H7 (cell line): ENCODE data around the gene IP6K3. TPM values are rescaled to one million over a fixed set of nuclear protein-coding genes. Genes with fewer than 3 reads are reported as not detected.
A peak's percentile ranks its signal among the peaks of the same experiment; 100 is the strongest.

Experiments used
- DNase-seq: peaks from one replicate; pipeline ENCODE4 v3.0.0; 2012
- H3K27me3 ChIP-seq: 2 replicates; pipeline ENCODE4 v1.6.0; 2011; ENCODE audit warnings: mild to moderate bottlenecking, low read length; ENCODE audit not compliant: control insufficient read depth, insufficient read depth
- H3K36me3 ChIP-seq: replicated peaks from 2 replicates; pipeline ENCODE4 v1.5.1; 2011; ENCODE audit warnings: low read length; ENCODE audit not compliant: control insufficient read depth, insufficient read depth
- H3K4me3 ChIP-seq: 2 replicates; pipeline ENCODE4 v1.5.1; 2011; ENCODE audit warnings: low read depth, mild to moderate bottlenecking, control low read depth, low read length, moderate library complexity; ENCODE audit not compliant: insufficient read depth
- total RNA-seq: library from RNA; depleted of rRNA; stranded (reverse); fragments of >200 nt; shearing (Covaris generic); gene quantifications from 2 replicates; pipeline ENCODE4 v1.2.3, GENCODE V29; 2014

IP6K3 gene
- total RNA-seq, 1 experiment from 2014 or later, result 0.07 TPM

DNA sequence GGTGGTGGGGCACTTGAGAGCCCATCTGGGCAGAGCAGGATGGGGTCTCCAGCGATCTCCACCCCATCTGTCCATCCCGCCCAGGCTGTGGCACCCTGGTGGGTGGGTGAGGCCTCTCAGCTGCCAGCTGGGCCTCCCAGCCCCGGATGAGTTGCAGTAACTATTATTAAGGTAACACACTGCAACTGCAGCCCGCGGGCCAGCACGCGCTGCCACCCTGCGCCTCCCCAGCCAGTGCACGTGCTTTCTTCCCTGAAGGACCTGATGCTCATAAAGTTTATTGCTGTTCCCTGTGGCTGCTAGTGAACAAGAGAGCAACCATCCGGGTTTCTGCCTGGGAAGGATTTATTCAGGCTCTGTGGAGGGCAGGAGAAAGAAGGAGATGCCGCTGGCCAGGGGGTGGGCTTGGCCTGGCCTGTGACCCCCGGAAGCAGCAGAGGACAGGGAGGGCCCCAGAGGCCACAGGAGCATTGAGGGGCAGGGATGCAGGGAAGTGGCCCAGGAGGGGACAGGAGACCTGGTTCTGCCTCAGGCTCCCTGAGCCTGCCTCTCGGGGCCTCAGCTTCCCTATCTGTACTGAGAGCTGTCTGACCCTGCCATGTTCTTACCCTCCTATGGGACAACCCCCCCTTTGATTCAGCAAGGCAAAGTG, 1.7 kb downstream of the IP6K3 start:
- Histone ChIP-seq H3K36me3 (no peaks in the 10 kb centered on the region), H3K4me3 (no peak overlapping the region), H3K27me3 (no peaks in the 10 kb centered on the region; the same call in 1 of the 2 replicates)
- DNase-seq, result peak; percentile 74

DNA sequence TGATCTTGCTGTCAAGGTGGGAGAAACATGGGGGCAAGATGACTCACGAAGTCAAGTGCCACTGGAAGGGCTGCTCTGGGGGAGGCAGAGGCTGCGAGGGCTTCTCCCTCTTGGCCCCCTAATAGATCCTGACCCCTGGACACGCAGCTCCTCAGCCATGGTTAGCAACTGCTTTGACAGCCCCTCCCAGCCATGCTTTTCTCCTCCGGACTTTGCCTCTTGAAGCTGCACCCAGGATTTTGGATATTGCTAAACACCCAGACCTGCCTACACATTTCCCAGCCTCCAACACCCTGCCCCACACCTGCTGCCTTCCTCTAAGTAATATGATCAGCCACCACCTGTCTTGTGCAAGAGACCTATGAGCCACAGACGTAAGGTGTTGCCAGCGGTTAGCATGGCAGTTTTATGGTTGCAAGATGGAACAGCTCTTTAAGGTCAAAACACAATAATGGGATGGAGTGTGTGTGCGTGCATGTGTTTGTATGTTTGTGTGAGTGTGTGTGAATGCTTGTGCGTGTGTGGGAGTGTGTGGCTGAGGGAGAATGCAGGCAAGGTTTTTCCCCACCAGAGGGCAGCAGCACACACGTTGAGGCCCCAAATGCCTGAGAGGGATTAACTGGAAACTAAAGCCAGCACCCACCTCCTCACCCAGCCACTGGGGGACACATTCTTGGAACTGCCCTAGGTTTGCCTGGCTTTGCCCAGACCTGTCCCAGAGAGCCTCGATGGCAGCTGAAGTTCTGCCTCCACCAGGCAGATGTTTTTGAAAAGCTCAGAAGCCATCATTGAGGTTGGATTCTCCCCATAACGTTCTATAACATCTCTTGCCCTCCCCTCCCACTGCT, 2.5 kb downstream of the IP6K3 start:
- no peaks in the 10 kb centered on the region for H3K36me3 ChIP-seq
- H3K4me3 ChIP-seq, result no peak overlapping the region
- peak; percentile 94 for DNase-seq
- no peaks in the 10 kb centered on the region; the same call in 1 of the 2 replicates for H3K27me3 ChIP-seq

DNA sequence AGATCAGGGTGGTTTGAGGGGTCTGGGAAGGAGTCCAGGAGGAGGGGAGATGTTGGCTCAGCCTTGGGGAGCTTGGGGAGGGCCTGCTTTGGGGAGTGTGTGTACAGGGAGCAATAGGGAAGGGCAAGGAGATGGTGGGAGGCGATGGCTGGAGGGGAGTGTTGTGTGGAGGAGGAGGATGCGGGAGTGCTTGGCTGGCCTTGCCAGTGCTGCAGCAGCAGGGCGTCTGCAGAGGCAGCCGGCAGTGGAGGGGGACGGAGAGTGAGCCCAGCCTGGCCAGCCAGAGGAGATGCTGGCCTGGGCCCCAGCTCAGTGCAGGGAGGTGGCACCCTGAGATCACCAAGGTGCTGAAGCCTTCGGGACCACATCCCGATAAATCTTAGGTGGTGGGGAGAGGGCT, 3.9 kb downstream of the IP6K3 start:
- DNase-seq, result peak; percentile 75
- no peak overlapping the region for H3K4me3 ChIP-seq
- no peaks in the 10 kb centered on the region for H3K36me3 ChIP-seq
- H3K27me3 ChIP-seq, result no peaks in the 10 kb centered on the region; the same call in 1 of the 2 replicates

DNA sequence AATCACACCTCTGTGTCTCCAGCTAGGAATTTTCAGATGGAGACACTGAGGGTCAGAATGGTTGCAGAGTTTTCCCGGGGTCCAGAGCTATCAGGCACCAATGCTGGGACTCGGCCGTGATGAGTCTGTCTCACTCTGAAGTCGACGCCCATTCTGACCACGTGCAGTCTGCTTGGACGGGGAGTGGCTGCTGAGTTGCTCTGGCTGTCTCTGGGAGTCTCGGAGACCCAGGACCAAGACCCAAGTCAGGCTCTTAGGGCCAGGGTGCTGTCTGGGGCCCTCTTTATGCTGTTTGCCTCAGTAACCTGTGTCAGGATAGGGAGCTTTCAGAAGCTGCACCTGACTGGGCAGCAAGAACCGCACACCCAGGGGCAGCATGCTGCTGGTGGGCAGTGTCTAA, 4.6 kb downstream of the IP6K3 start:
- no peaks in the 10 kb centered on the region for H3K36me3 ChIP-seq
- no peak overlapping the region for H3K4me3 ChIP-seq
- no peaks in the 10 kb centered on the region; the same call in 1 of the 2 replicates for H3K27me3 ChIP-seq
- no peak for DNase-seq

DNA sequence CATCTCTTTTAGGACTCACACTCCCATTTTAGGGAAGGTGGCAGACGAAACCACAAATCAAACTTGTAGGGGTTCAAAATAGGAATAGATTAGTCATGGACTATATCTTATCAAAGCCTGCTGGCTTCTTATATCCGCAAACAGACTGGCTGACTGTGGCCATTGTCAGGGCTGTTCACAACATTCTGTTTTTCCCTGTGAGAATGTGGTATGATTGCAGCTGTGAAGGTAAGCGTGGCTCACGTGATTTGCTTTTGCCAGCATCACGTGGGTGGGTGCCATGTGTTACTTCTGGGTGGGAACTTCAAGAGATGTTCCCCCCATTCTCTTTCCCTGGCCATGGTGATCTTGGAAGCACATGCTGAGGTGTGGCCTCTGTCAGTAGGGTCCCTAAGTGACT, 5.9 kb downstream of the IP6K3 start:
- no peak for DNase-seq
- Histone ChIP-seq H3K36me3 (no peaks in the 10 kb centered on the region), H3K4me3 (no peak overlapping the region), H3K27me3 (no peaks in the 10 kb centered on the region)

DNA sequence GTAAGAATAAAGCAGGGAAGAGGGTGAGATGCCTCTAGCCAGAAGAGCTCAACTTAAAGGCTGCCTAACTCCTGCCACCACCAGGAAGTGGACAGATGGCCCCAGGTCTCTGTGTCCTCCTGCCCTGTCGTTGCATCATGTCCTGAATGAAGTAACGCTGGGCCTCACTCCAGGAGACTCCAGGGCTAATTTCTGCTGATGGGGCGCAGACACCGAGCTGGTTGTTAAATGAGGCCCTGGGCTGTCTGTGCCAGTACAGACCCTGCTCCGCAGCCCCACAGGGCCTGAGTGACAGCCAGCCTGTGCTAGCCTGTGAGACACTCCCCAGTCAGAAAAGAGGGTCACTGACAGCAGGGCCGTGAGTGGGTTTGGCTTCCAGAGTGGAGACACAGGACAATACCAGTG, 6.5 kb downstream of the IP6K3 start:
- DNase-seq, result no peak
- Histone ChIP-seq H3K4me3 (no peak overlapping the region), H3K27me3 (no peaks in the 10 kb centered on the region), H3K36me3 (no peaks in the 10 kb centered on the region)

DNA sequence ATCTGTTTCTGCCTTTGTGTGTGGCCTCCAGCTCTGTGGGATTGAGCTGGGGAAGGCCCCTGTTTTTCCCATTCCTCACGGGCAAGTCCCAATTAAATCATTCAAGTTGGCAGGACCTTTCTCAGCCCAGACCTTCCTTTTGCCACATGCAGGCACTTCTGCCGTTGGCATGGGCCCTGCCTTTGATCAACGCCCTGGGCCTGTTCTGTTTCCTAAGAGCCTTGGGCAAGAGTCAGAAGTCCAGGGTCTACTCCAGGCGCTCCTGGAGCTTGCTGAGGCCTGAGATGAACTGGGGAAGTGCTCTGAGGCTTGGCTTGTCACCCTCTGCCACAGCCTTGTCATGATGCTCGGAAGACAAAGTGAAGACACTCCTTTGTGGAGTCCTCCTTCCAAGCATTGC, 7.1 kb downstream of the IP6K3 start:
- H3K27me3 ChIP-seq, result no peaks in the 10 kb centered on the region

DNA sequence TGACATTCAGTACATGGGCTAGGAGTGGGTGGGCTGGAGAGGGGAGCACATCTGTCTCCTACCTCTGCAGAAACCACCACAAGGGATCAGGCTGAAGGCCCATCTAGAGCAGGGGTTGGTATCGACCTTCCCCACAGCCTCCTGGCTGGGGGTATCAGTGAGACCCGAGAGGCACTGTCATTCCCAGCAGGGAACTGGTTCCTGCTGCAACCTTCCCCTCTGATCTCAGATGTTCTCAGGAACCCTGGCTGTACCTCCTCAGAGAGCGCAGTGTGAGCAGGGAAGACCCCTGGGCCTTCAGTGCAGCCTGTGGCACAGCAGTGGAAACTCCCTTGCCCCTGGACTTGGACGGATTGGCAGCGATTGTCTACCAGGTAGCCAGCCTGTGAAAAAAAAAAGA, 7.8 kb downstream of the IP6K3 start:
- Histone ChIP-seq H3K4me3 (no peak overlapping the region), H3K36me3 (no peaks in the 10 kb centered on the region), H3K27me3 (no peaks in the 10 kb centered on the region)
- DNase-seq, result no peak

More for the DNA sequence above, 7.1 kb downstream of the IP6K3 start:
- no peaks in the 10 kb centered on the region for H3K36me3 ChIP-seq
- H3K4me3 ChIP-seq, result no peak overlapping the region
- DNase-seq, result no peak

DNA sequence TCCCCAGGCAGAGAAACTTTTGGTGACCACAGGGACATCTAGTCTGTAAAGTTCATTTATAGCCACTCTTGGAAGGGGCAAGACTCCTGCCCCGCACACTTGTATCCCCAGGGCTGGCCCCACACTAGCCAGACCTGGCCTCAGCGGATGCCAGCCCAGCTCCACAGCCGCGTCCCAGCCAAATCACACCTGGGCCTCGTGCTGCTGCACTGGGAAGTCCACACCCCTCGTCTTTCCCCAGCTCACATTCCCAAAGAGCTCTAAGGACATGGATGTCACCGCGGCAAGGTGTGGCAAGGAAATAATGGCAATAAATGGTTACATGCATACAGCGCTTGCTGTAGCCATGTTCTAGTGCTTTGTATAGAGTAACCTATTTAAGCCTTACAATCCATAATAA, 8.6 kb downstream of the IP6K3 start:
- H3K4me3 ChIP-seq, result no peak overlapping the region
- no peaks in the 10 kb centered on the region for H3K27me3 ChIP-seq
- no peak for DNase-seq
- no peaks in the 10 kb centered on the region for H3K36me3 ChIP-seq

DNA sequence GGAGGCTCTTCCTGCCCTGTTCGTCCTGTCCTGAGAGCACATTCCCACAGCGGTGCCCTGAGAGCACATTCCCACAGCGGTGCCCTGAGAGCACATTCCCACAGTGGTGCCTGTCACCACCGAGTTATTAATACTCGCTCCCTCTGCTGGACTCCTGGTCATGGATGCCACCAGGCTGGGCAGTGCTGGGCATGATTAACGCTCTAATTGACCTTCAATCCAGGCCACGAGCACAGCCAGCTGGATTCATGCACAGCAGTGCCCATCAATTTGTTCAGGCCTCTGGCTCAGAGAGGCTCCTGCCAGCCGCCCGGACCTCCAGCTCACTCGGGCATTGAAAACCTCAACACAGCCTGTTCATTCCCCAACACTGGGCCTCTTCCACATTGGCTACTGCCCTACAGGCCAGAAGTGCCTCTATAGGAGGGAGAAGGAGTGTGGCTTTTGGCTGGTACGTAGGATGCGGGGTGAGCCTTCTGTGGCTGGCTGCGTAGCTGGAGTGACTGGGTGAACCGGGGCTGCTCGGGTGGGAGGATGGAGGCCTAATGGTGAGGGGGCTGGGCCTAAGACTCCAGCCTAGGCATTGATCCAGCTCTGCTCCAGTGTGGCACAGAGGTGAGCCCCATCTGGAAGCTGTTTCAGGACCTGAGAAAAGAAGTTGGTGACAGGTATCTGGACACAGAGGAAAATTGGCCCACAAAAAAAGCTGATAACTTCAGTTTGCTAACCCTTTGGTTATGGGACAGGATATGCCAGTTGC, 9.3 kb downstream of the IP6K3 start:
- Histone ChIP-seq H3K27me3 (no peaks in the 10 kb centered on the region), H3K4me3 (no peak overlapping the region), H3K36me3 (no peaks in the 10 kb centered on the region)
- DNase-seq, result no peak

DNA sequence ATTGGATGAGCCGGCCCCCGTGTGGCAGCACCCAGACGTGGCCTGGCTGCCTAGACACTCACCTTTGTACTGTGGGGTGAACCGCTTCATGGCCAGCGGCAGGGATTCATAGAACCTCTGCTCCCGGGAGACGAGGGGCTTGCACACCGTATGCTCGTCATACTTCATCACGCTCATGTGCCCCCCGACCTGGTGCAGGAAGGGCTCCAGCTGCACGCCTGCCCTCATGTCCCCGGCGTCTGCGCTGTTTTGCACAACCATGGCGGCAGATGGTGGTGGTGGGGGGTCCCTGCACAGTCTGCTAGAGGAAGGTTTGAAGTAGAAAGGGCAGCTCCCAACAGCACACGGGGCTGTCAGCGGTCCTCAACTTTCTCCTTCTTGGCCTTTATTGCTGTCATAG, 11.5 kb downstream of the IP6K3 start:
- H3K27me3 ChIP-seq, result no peaks in the 10 kb centered on the region
- no peak overlapping the region for H3K4me3 ChIP-seq
- H3K36me3 ChIP-seq, result no peaks in the 10 kb centered on the region
- DNase-seq, result no peak

DNA sequence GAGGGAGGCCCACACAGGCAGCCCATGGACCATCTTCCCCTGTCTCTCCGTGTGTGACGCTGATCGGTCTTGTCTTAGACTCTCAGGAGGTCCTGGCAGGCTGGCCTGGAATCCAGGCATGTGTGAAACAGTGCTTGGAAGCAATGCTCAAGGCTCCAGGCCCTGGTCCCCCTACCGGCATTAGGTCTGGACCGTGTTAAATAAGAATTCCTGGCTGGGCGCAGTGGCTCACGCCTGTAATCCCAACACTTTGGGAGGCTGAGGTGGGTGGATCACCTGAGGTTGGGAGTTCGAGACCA, 13.0 kb downstream of the IP6K3 start:
- no peak for DNase-seq
- no peaks in the 10 kb centered on the region for H3K27me3 ChIP-seq
- H3K4me3 ChIP-seq, result no peak overlapping the region
- H3K36me3 ChIP-seq, result no peaks in the 10 kb centered on the region

DNA sequence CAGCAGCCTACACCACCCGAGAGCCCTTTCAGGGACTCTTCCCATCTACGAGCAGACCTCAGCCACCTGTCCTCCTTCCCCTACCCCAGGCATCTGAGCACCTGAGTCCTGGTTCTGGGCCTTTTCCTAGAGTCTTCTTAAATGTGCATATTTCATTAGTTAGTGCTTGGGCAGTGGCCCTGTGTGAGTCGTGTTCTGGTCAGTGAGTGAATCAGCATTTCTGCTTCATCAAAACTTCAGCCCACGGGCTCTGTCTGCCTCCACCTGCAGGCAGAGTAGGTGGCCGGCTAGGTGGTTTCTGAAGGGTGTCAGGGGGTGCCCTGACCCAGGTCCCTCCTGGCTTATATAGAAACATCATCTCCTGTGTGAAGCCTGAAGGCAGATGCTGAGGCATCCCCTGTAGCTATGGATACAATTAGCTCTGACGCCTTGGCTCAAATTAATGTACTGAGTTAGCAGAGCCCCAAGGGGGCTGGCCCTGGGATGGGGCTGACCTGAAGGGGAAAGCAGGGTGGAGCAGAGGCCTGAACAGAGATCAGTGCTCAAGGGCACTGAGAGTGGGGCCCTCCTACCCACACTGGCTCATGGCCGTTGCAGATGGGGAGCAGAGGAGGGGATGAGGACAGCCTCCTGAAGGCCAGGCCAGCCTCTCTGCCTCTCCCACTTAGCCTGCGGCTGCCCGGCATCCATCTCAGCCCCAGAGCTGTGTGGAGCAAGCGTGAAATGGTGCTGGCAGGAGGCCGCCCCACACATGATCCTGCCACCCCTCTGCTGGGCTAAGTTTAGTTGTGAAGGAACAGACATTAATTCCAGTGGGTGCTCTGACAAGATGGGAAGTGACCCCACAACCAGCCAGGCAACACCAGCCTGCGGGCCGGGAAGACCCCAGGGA, 13.6 kb downstream of the IP6K3 start:
- Histone ChIP-seq H3K36me3 (no peaks in the 10 kb centered on the region), H3K4me3 (no peak overlapping the region), H3K27me3 (peaks cover 2% of the 10 kb centered on the region; the same call in 1 of the 2 replicates)
- no peak for DNase-seq

DNA sequence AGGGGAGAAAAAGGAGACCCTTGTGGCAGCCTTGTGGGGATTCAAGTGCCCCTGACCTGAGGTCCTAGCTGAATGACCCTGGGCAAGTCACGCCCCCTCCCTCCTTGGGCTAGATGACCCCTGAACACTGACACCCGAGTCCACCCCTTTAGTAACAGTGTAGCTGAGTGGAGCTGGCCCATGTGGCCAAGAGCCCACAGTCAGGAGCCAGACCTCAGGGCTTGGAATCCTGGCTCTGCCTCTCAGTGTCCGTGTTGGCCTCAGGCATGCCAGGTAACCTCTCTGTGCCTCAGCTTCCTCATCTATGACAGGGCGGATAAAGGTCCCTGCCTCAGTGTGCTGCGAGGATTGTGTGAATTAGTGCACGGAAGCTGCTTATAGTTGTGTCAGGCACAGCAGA, 14.3 kb downstream of the IP6K3 start:
- H3K4me3 ChIP-seq, result no peak overlapping the region
- H3K36me3 ChIP-seq, result no peaks in the 10 kb centered on the region

More for the DNA sequence above, 14.3 kb downstream of the IP6K3 start:
- H3K27me3 ChIP-seq, result peaks cover 2% of the 10 kb centered on the region; the same call in 1 of the 2 replicates
- no peak for DNase-seq
